ENCODE data around the gene BAZ2B.

DNA sequence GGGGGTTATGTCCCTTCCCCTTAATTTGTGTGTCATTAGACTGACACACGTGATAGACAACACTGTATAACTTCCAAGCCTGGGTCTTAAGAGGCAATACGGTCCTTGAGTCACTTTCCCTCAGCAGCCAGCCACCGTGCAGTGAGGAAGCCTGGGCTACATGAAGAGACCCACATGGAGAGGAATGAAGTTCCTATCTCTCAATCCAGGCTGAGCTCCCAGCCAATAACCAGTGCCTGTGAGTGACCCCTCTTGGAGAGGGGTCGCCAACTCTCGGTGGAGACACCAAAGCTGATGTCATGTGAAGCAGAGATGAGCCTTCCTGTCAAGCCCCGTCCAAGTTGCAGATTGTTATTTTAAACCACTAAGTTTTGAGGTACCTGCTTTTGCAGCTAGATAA is 324.2 kb downstream of the BAZ2B start:
- TF ChIP-seq, protein P1, sequence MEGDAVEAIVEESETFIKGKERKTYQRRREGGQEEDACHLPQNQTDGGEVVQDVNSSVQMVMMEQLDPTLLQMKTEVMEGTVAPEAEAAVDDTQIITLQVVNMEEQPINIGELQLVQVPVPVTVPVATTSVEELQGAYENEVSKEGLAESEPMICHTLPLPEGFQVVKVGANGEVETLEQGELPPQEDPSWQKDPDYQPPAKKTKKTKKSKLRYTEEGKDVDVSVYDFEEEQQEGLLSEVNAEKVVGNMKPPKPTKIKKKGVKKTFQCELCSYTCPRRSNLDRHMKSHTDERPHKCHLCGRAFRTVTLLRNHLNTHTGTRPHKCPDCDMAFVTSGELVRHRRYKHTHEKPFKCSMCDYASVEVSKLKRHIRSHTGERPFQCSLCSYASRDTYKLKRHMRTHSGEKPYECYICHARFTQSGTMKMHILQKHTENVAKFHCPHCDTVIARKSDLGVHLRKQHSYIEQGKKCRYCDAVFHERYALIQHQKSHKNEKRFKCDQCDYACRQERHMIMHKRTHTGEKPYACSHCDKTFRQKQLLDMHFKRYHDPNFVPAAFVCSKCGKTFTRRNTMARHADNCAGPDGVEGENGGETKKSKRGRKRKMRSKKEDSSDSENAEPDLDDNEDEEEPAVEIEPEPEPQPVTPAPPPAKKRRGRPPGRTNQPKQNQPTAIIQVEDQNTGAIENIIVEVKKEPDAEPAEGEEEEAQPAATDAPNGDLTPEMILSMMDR (conservative IDR thresholded peaks at IDR 0.05; ENCODE audit: low read length), result no peak
- no peak for TF ChIP-seq EZH2phosphoT487 (IDR thresholded peaks at IDR 0.05; ENCODE audit: borderline replicate concordance)

Measured in Loucy (cell line).